ENCODE data around the gene PLCD3. TPM values are rescaled to one million over a fixed set of nuclear protein-coding genes. Genes with fewer than 3 reads are reported as not detected.

The PLCD3 gene
- polyA plus RNA-seq, 1 of the 3 experiments (the other 2 are of a cell fraction) = 59.7 TPM

DNA sequence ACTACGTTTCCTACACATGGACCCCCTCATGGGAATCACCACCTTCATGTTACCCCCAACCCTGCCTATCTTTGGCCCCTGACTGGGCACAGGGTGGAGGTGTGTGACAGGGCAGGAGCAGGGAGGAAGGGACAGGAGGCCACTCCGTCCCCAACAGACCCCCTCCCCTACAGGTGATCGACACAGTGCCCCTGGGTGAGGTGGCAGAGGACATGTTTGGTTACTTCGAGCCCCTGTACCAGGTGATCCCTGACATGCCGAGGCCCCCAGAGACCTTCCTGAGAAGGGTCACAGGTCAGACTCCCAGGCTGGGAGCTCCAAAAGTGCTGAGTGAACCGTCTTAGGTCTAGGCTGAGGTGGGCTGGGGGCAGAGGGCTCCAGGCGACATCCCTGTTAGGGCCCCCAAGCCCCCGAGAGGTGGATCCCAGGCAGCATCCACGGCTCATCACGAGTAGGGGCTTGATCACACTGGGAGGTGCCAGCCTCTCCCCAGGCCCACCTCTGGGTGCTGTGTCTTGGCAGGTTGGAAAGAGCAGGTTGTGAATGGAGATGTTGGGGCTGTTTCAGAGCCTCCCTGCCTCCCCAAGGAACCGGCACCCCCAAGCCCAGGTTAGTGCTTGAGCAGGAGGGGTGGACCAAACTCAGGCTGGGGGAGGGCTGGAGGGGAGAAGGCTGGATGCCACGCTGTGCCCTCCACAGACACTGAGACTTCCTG is 4.7 kb upstream of the PLCD3 start:
- peak; percentile 16 for DNase-seq
- H3K9me2 ChIP-seq = no peaks in the 10 kb centered on the region
- no peak for TF ChIP-seq JUND (IDR thresholded peaks at IDR 0.05)
- no peak for TF ChIP-seq RFX5 (IDR thresholded peaks at IDR 0.05; ENCODE audit: low read length)
- no peak for TF ChIP-seq RXRA (IDR thresholded peaks at IDR 0.05; ENCODE audit: borderline replicate concordance, low read depth)
- TF ChIP-seq, protein P1, sequence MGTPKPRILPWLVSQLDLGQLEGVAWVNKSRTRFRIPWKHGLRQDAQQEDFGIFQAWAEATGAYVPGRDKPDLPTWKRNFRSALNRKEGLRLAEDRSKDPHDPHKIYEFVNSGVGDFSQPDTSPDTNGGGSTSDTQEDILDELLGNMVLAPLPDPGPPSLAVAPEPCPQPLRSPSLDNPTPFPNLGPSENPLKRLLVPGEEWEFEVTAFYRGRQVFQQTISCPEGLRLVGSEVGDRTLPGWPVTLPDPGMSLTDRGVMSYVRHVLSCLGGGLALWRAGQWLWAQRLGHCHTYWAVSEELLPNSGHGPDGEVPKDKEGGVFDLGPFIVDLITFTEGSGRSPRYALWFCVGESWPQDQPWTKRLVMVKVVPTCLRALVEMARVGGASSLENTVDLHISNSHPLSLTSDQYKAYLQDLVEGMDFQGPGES (IDR thresholded peaks at IDR 0.05; ENCODE audit: low read depth, low read length) = no peak
- no peak for TF ChIP-seq MEF2A (IDR thresholded peaks at IDR 0.05; ENCODE audit: borderline replicate concordance, low read depth)
- TF ChIP-seq, protein P2, sequence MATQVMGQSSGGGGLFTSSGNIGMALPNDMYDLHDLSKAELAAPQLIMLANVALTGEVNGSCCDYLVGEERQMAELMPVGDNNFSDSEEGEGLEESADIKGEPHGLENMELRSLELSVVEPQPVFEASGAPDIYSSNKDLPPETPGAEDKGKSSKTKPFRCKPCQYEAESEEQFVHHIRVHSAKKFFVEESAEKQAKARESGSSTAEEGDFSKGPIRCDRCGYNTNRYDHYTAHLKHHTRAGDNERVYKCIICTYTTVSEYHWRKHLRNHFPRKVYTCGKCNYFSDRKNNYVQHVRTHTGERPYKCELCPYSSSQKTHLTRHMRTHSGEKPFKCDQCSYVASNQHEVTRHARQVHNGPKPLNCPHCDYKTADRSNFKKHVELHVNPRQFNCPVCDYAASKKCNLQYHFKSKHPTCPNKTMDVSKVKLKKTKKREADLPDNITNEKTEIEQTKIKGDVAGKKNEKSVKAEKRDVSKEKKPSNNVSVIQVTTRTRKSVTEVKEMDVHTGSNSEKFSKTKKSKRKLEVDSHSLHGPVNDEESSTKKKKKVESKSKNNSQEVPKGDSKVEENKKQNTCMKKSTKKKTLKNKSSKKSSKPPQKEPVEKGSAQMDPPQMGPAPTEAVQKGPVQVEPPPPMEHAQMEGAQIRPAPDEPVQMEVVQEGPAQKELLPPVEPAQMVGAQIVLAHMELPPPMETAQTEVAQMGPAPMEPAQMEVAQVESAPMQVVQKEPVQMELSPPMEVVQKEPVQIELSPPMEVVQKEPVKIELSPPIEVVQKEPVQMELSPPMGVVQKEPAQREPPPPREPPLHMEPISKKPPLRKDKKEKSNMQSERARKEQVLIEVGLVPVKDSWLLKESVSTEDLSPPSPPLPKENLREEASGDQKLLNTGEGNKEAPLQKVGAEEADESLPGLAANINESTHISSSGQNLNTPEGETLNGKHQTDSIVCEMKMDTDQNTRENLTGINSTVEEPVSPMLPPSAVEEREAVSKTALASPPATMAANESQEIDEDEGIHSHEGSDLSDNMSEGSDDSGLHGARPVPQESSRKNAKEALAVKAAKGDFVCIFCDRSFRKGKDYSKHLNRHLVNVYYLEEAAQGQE (IDR thresholded peaks at IDR 0.05; ENCODE audit: low read depth, low read length) = no peak
- TF ChIP-seq ELF1 (IDR thresholded peaks at IDR 0.05) = no peak
- TF ChIP-seq FOXJ3 (CRISPR knock-in tag; IDR thresholded peaks at IDR 0.05) = no peak
- TF ChIP-seq EP300 (IDR thresholded peaks at IDR 0.05; ENCODE audit: borderline replicate concordance in 1 of 2, low read depth in 1 of 2, low read length in 1 of 2) = no peak
- TF ChIP-seq GATA2 (CRISPR knock-in tag; IDR thresholded peaks at IDR 0.05) = no peak
- no peak for TF ChIP-seq EZH2phosphoT487 (IDR thresholded peaks at IDR 0.05; ENCODE audit: borderline replicate concordance, low read depth)
- no peak for TF ChIP-seq GABPA (IDR thresholded peaks at IDR 0.05; ENCODE audit: low read depth)
- TF ChIP-seq NFIC (IDR thresholded peaks at IDR 0.05; ENCODE audit: borderline replicate concordance) = no peak
- TF ChIP-seq, protein P3, sequence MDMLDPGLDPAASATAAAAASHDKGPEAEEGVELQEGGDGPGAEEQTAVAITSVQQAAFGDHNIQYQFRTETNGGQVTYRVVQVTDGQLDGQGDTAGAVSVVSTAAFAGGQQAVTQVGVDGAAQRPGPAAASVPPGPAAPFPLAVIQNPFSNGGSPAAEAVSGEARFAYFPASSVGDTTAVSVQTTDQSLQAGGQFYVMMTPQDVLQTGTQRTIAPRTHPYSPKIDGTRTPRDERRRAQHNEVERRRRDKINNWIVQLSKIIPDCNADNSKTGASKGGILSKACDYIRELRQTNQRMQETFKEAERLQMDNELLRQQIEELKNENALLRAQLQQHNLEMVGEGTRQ (IDR thresholded peaks at IDR 0.05; ENCODE audit: borderline replicate concordance, low read depth, low read length) = no peak
- no peak for TF ChIP-seq POLR2AphosphoS5 (IDR thresholded peaks at IDR 0.05; ENCODE audit: low read depth, low read length)
- no peak for TF ChIP-seq SMC3 (IDR thresholded peaks at IDR 0.05; ENCODE audit: low read depth, low read length)
- H3K4me3 ChIP-seq (ENCODE audit: low read depth in 2 of 2, low read length in 1 of 2) = no peak overlapping the region
- H4K20me1 ChIP-seq (ENCODE audit: insufficient read depth) = no peaks in the 10 kb centered on the region
- peaks cover 0 to 16% of the 10 kb centered on the region in 2 experiments; a peak in 1 of 4 replicates for H3K4me1 ChIP-seq (ENCODE audit: control insufficient read depth in 1 of 2, insufficient read depth in 2 of 2, low read depth in 1 of 2, low read length in 1 of 2)
- no peaks in the 10 kb centered on the region for H3K27me3 ChIP-seq (ENCODE audit: insufficient read depth)
- H3K27ac ChIP-seq (ENCODE audit: low read depth in 2 of 2, low read length in 1 of 2) = no peak overlapping the region
- H3K9me3 ChIP-seq = no peaks in the 10 kb centered on the region
- ChIA-PET POLR2A (interaction anchor here (2.1 to 5.4 kb wide), 2 partner anchors 9 to 12 kb away, joined by 8 to 47 read pairs; partner anchors contain the start of gene HEXIM1), CTCF (interaction anchor here (0.6 to 10.8 kb wide), 12 partner anchors 11 to 215 kb away, joined by 4 to 209 read pairs (median 30); partner anchors contain the start of genes HEXIM1 and HEXIM2)
- H3K36me3 ChIP-seq (replicated peaks in 1 of 2; ENCODE audit: control insufficient read depth in 1 of 2, insufficient read depth in 2 of 2, low read length in 1 of 2) = peaks cover 0 to 3% of the 10 kb centered on the region in 2 experiments
- peaks cover 6% of the 10 kb centered on the region for H3F3A ChIP-seq (replicated peaks; ENCODE audit: insufficient read depth)
- 78% methylated on average over 5 of the region's 12 CpGs for WGBS (ENCODE audit: low lambda C conversion rate)
- H3K9ac ChIP-seq = no peak overlapping the region
- H3K4me2 ChIP-seq = peak overlapping the region; percentile 95; the same call in 1 of the 2 replicates
- no peak overlapping the region for H2AFZ ChIP-seq (ENCODE audit: low read depth)
- peaks cover 2% of the 10 kb centered on the region; the same call in 1 of the 2 replicates for H3K79me2 ChIP-seq (ENCODE audit: insufficient read depth)
